IPS DF 6.9 (cell line): ENCODE measurements around the gene F2RL1.
"Not testable (repeated sequence)": the region's sequence is repeated elsewhere in the genome, so short reads cannot be mapped to it uniquely, and the experiment has no call there.

Experiments
- DNase-seq: peaks from one replicate; pipeline ENCODE4 v3.0.0-alpha.2; 2013; ENCODE audit warnings: low read depth, low spot score
- H3K27ac ChIP-seq: one replicate; pipeline ENCODE4 v1.5.1; 2013; ENCODE audit warnings: low read length, control low read depth
- H3K27me3 ChIP-seq: 2 replicates; pipeline ENCODE4 v1.6.1; 2013; ENCODE audit warnings: mild to moderate bottlenecking, low read length; ENCODE audit not compliant: control insufficient read depth, insufficient read depth
- H3K36me3 ChIP-seq: 2 replicates; pipeline ENCODE4 v1.6.1; 2013; ENCODE audit warnings: low read length; ENCODE audit not compliant: control insufficient read depth, insufficient read depth
- H3K4me1 ChIP-seq: 2 replicates; pipeline ENCODE4 v1.6.1; 2013; ENCODE audit warnings: low read length; ENCODE audit not compliant: control insufficient read depth, insufficient read depth
- H3K4me3 ChIP-seq: 2 replicates; pipeline ENCODE4 v1.5.1; 2013; ENCODE audit warnings: mild to moderate bottlenecking, low read length
- H3K9me3 ChIP-seq: 2 replicates; pipeline ENCODE4 v1.6.1; 2013; ENCODE audit warnings: low read length, inconsistent platforms; ENCODE audit not compliant: control insufficient read depth, insufficient read depth
- WGBS: extraction: QIAGEN DNeasy Blood & Tissue Kit; methylation state at CpG from one replicate; pipeline ENCODE4 v1.1.7; 2013; ENCODE audit warnings: mixed read lengths, missing lambda C conversion rate; ENCODE audit not compliant: insufficient read length, insufficient coverage; 5-methylcytosine and 5-hydroxymethylcytosine counted together

Gene F2RL1, protein sequence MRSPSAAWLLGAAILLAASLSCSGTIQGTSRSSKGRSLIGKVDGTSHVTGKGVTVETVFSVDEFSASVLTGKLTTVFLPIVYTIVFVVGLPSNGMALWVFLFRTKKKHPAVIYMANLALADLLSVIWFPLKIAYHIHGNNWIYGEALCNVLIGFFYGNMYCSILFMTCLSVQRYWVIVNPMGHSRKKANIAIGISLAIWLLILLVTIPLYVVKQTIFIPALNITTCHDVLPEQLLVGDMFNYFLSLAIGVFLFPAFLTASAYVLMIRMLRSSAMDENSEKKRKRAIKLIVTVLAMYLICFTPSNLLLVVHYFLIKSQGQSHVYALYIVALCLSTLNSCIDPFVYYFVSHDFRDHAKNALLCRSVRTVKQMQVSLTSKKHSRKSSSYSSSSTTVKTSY

GRCh38 chr5:76818844-76819831, at the start of gene F2RL1:
Gene F2RL1 (plus strand): TSS chr5:76819030. CDS start chr5:76819183, 153 bp downstream.
- DNase-seq = peak; percentile 82
- H3K27me3 ChIP-seq = no peaks in the 10 kb centered on the region
- no CpG with 5 or more reads among the region's 72 CpGs for WGBS
- H3K27ac ChIP-seq = no peak within 1 kb of the TSS
- no peaks in the 10 kb centered on the region; the same call in 1 of the 2 replicates for H3K4me1 ChIP-seq
- H3K9me3 ChIP-seq = no peaks in the 10 kb centered on the region
- H3K36me3 ChIP-seq = no peaks in the 10 kb centered on the region
- peak within 1 kb of the TSS; percentile 79 for H3K4me3 ChIP-seq

- H3K27ac ChIP-seq, H3K36me3 ChIP-seq, DNase-seq, H3K4me1 ChIP-seq, H3K27me3 ChIP-seq, H3K9me3 ChIP-seq, H3K4me3 ChIP-seq: not testable (repeated sequence)
- WGBS = no CpG with 5 or more reads among the region's 14 CpGs
Measured at GRCh38 chr5:76771041-76771440, 47.8 kb upstream of the F2RL1 start.

GRCh38 chr5:76771705-76772405, 47.0 kb upstream of the F2RL1 start:
- no peak overlapping the region for H3K27ac ChIP-seq

DNA sequence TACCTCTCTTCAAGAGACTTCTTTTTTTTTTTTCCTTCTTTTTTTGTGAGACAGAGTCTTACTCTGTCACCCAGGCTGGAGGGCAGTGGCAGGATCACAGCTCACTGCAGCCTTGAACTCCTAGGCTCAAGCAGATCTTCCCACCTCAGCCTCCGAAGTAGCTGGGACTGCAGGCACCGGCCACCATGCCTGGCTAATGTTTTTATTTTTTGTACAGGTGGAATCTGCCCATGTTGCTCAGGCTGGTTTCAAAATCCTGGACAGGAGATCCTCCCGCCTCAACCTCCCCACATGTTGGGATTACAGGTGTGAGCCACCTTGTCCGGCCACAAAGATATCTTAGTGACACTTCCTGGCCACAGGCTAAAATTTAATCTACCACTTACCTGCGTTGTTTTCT, 42.9 kb upstream of the F2RL1 start:
- DNase-seq = no peak
- no peaks in the 10 kb centered on the region for H3K36me3 ChIP-seq
- no peak overlapping the region for H3K4me3 ChIP-seq
- WGBS = no CpG with 5 or more reads among the region's 5 CpGs
- H3K27ac ChIP-seq = no peak overlapping the region
- H3K4me1 ChIP-seq = peaks cover 2% of the 10 kb centered on the region; the same call in 1 of the 2 replicates
- no peaks in the 10 kb centered on the region for H3K9me3 ChIP-seq
- H3K27me3 ChIP-seq = no peaks in the 10 kb centered on the region

More at GRCh38 chr5:76771705-76772405, 47.0 kb upstream of the F2RL1 start:
- DNase-seq = no peak
- Histone ChIP-seq H3K36me3 (no peaks in the 10 kb centered on the region), H3K27me3 (no peaks in the 10 kb centered on the region), H3K9me3 (no peaks in the 10 kb centered on the region), H3K4me1 (no peaks in the 10 kb centered on the region), H3K4me3 (no peak overlapping the region)
- WGBS = no CpG with 5 or more reads among the region's 3 CpGs

DNA sequence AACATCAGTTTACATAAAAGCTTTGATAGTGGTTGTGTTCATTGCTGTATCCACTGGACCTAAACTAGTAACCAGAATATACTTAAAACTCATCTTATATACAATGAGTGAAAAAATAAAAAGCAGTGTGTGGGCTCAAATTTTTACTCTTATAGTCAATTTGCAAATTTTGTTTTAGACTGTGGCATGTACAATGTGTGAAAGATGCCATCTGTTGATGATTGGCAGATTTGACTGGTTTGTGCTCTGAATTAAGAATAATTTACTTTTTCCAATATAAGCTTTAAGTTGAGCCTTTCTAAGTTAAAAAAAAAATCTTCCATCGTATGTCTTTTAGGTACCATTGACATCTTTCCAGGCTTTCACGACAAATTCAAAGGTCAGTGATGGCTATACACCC, 42.4 kb upstream of the F2RL1 start:
- Histone ChIP-seq H3K4me1 (peaks cover 2% of the 10 kb centered on the region; the same call in 1 of the 2 replicates), H3K36me3 (no peaks in the 10 kb centered on the region)
- no CpG with 5 or more reads among the region's 2 CpGs for WGBS

GRCh38 chr5:76780616-76781015, 38.2 kb upstream of the F2RL1 start:
- not testable (repeated sequence) for H3K4me3 ChIP-seq, DNase-seq, H3K36me3 ChIP-seq, H3K27me3 ChIP-seq, H3K4me1 ChIP-seq, H3K9me3 ChIP-seq, H3K27ac ChIP-seq
- no CpG with 5 or more reads among the region's 4 CpGs for whole genome bisulfite sequencing

More for the DNA sequence above, 42.4 kb upstream of the F2RL1 start:
- Histone ChIP-seq H3K27ac (no peak overlapping the region), H3K9me3 (no peaks in the 10 kb centered on the region), H3K27me3 (no peaks in the 10 kb centered on the region), H3K4me3 (no peak overlapping the region)
- no peak for DNase-seq

DNA sequence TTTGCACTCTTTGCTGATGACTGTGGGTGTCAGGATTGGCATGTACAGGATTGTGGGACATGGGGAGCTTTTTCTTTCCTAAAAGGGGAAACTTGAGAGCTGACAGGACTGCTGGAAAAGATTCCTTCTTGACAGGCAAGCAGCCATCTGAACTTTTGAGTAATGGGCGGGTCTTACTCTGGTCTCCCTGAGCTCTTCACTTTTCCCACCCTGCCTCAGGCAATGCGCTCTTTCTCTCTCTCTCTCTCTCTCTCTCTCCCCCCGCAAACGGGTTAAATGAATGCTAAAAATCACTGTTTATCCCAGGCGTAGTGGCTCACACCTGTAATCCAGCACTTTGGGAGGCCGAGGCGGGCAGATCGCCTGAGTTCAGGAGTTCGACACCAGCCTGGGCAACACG, 37.1 kb upstream of the F2RL1 start:
- WGBS = no CpG with 5 or more reads among the region's 10 CpGs
- Histone ChIP-seq H3K4me1 (peaks cover 2% of the 10 kb centered on the region; the same call in 1 of the 2 replicates), H3K27ac (no peak overlapping the region), H3K9me3 (no peaks in the 10 kb centered on the region), H3K4me3 (no peak overlapping the region), H3K36me3 (no peaks in the 10 kb centered on the region), H3K27me3 (no peaks in the 10 kb centered on the region)
- DNase-seq = no peak

GRCh38 chr5:76782444-76782843, 36.4 kb upstream of the F2RL1 start:
- Histone ChIP-seq H3K36me3 (no peaks in the 10 kb centered on the region), H3K4me1 (peaks cover 2% of the 10 kb centered on the region; the same call in 1 of the 2 replicates), H3K4me3 (no peak overlapping the region), H3K27me3 (no peaks in the 10 kb centered on the region), H3K9me3 (no peaks in the 10 kb centered on the region), H3K27ac (no peak overlapping the region)
- no peak for DNase-seq
- WGBS = no CpG with 5 or more reads among the region's 3 CpGs

- WGBS = no CpG with 5 or more reads among the region's 2 CpGs
- Histone ChIP-seq H3K36me3 (no peaks in the 10 kb centered on the region), H3K9me3 (no peaks in the 10 kb centered on the region), H3K4me1 (no peaks in the 10 kb centered on the region; the same call in 1 of the 2 replicates), H3K27me3 (no peaks in the 10 kb centered on the region), H3K27ac (no peak overlapping the region), H3K4me3 (no peak overlapping the region)
- DNase-seq = no peak
Measured at GRCh38 chr5:76787237-76787636, 31.6 kb upstream of the F2RL1 start.

DNA sequence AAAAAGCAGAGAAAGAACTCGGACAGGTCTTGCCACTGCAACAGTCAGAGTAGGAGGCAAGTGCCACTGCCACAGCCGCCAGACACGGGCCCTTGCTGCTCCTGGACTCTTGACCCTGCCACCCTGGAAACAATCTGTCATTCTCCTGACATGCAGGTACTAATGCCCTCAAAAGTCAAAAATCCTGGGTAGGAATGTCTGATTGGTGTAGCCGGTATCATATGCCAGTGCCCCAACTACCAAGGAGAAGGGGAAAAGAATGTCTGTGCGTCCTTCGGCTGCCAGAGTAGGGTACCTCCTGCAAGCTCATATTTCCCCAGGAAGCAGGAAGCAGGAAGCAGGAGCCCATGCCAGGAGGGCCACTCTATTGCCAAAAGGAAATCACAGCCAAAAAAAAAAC, 30.5 kb upstream of the F2RL1 start:
- Histone ChIP-seq H3K27ac (no peak overlapping the region), H3K36me3 (no peaks in the 10 kb centered on the region), H3K4me1 (no peaks in the 10 kb centered on the region; the same call in 1 of the 2 replicates), H3K27me3 (no peaks in the 10 kb centered on the region), H3K9me3 (no peaks in the 10 kb centered on the region), H3K4me3 (no peak overlapping the region)
- no CpG with 5 or more reads among the region's 6 CpGs for WGBS
- DNase-seq = no peak
